ENCODE measurements around the gene STXBP5.

- no peak for TF ChIP-seq CTCF (IDR thresholded peaks at IDR 0.05)
- no peak for TF ChIP-seq EP300 (IDR thresholded peaks at IDR 0.05)
- no peak for TF ChIP-seq POLR2A (IDR thresholded peaks at IDR 0.05)
Measured at GRCh38 chr6:147283460-147283859, 79.2 kb downstream of the STXBP5 start.
